Stimulated activated CD4-positive, alpha-beta T cell treated with anti-CD3 and anti-CD28 coated beads, Interleukin-15, amount 100 ng/mL, for 24 hours (primary cell): ENCODE results near the gene C10orf105.

Experiments used
- DNase-seq: peaks from one replicate; pipeline ENCODE4 v3.0.0-alpha.2; 2020

The C10orf105 gene

DNA sequence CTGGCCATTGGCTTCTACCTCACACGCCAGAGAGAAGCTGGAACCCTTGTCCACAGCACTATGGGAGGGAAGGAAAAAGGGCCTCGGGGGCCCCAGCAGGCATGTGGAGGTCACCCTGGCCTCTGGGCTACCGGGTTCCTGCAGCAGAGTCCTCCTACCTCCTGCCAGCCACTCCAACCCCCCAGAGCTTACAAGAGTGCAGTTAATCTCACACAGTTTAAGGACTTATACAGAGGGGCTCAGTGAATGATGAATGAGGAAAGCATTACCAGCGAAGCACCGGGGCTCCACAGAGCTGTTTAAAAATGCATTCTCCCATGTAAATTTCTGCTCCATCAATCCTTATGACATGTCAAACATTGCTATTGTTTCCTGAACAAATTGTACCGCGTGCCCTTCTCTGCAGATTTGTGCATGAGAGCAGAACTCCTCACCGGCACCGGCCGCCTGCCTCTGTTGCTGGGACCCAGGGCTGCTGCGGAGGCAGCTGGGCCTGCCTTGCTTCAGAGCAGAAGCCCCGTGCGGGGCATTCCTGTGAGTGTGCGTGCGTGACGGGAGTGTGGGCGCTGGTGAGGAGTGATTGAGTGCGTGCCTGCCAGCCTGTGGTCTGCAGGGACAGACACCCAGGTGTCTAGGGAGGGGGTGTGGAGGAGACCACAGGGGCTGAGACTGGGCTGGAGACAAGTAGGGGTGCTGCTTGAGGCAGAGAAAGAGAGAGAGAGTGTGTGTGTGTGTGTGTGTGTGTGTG lies 52.8 kb downstream of the C10orf105 start:
- peak; percentile 9 for DNase-seq

DNA sequence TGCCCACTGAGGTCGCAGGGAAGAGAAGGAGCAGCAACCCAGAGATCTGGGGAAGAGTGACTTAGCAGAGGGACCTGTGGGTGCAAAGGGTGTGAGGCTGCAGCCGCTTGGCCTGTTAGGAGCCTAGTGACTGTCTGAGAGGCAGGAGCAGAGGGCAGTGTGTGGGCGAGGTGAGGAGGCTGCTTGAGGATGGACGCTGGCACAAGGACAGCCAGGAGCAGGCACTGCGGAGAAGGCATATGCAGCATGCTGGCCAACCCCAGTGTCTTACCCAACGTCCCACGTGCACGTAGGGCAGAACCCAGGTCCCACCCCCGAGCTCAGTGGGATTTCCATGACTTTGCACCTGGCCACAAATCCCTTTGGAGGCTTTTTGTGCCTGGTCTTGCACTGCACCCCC lies 54.1 kb downstream of the C10orf105 start:
- no peak for DNase-seq

DNA sequence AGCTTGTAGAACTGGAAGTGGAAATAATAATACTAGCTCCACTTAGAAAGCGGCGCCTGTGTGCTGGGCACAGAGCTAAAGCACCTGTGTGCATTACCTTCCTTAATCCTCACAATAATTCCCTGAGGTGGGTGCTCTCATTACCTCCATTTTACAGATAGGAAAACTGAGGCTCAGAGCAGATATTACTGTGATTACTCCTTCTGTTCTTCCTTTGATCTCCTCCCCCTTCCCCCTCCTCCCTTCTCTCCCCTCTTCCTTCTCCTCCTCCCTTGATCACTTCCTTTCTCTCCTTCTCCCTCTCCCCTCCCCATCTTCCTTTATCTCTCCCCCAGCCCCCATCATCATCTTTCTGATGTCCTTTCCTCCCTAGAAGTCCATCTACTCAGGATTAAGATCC lies 55.0 kb downstream of the C10orf105 start:
- no peak for DNase-seq

DNA sequence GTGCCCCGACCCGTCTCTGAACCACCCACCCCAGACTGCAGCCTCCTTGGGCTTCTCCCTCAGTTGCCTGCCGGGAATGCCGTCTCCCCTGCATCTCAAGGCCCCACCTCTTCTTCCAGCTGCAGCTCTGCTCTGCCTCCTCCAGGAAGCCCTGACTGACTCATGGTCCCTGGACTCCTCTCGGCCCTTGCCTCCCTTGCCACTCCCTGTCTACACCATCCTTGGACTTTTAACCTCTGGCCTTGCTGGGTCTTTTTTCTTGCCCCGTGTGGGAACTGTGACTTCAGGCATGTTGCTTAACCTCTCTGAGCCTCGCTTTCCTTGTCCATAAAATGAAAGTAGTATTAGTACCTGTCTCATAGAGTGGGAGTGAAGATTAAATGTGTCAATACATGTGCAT lies 56.3 kb downstream of the C10orf105 start:
- no peak for DNase-seq

DNA sequence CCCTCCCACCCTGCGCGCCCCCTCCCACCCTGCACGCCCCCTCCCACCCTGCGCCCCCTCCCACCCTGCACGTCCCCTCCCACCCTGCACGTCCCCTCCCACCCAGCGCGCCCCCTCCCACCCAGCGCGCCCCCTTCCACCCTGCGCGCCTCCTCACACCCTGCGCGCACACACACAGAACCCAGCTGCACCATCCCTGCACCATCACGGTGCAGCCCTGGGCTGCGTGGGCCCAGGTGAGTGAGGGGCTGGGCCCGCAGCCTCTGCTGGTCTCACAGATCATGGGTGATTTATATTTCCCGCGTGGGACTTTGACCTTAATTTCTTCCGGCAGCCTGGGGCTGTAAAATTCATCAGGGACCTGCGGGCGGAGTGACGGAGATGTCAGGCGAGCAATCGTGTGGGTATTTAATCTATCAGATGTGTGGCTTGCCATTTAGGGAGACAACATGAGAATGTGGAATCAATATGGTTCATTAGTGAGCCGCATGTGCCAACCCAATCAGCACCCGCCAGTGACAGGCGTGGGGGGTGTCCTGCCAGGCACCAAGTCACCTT lies 57.7 kb downstream of the C10orf105 start:
- DNase-seq = no peak
